NCI-H524 (cell line): ENCODE measurements around the gene KRTAP3-3.

Experiments used
- DNase-seq, 2 experiments: peaks; one replicate each; lab custom pipeline; 2025; lab: John Stamatoyannopoulos, UW

Gene KRTAP3-3

GRCh38 chr17:40958086-40958953 is 35.6 kb downstream of the KRTAP3-3 start:
- DNase-seq: no peak

- no peak for DNase-seq
Measured at GRCh38 chr17:40956401-40957254, 37.3 kb downstream of the KRTAP3-3 start.

GRCh38 chr17:40953881-40954280 is 40.1 kb downstream of the KRTAP3-3 start:
- DNase-seq: no peak

- DNase-seq: no peak
Measured at GRCh38 chr17:40952661-40953060, 41.3 kb downstream of the KRTAP3-3 start.

- DNase-seq: no peak
Measured at GRCh38 chr17:40952154-40952553, 41.8 kb downstream of the KRTAP3-3 start.

- no peak for DNase-seq
Measured at GRCh38 chr17:40951011-40951622, 42.8 kb downstream of the KRTAP3-3 start.

- no peak for DNase-seq
Measured at GRCh38 chr17:40950176-40950575, 43.8 kb downstream of the KRTAP3-3 start.

GRCh38 chr17:40949418-40949817 is 44.5 kb downstream of the KRTAP3-3 start:
- no peak for DNase-seq

- no peak for DNase-seq
Measured at GRCh38 chr17:40947929-40948328, 46.0 kb downstream of the KRTAP3-3 start.

GRCh38 chr17:40945414-40945813 is 48.5 kb downstream of the KRTAP3-3 start:
- DNase-seq: no peak

GRCh38 chr17:40944531-40944930 is 49.4 kb downstream of the KRTAP3-3 start:
- DNase-seq: no peak
